Coronary artery (tissue), 2 donors: ENCODE data around the gene CLCC1.
"Not testable (repeated sequence)": the region's sequence is repeated elsewhere in the genome, so short reads cannot be mapped to it uniquely, and the experiment has no call there.

Experiments used
- DNase-seq: peaks from one replicate; pipeline ENCODE4 v3.0.0-alpha.2; 2017; ENCODE audit warnings: low spot score
- H3K27ac ChIP-seq, 2 donors: fragments of 200-600 bp; sonication (generic); one replicate each; pipeline ENCODE4 v1.5.1; 2016 to 2019
- H3K4me3 ChIP-seq: fragments of 200-600 bp; sonication (generic); 2 replicates; pipeline ENCODE4 v1.5.1; 2016; ENCODE audit warnings: mild to moderate bottlenecking, moderate library complexity
- CTCF ChIP-seq: fragments of 200-600 bp; sonication (generic); IDR thresholded peaks from one replicate; pipeline ENCODE4 v1.5.1; 2019; ENCODE audit warnings: antibody characterized with exemption

CLCC1 gene

GRCh38 chr1:108963052-108963686 lies at the start of gene CLCC1:
TSS of gene CLCC1 (minus strand) at chr1:108963484. CDS start at chr1:108950437, 13,047 bp downstream.
- H3K27ac ChIP-seq, result peak within 1 kb of the TSS; percentile 90 to 99
- H3K4me3 ChIP-seq, result peak within 1 kb of the TSS; percentile 96
- DNase-seq, result peak; percentile 96
- TF ChIP-seq CTCF, result no peak

- no peak for TF ChIP-seq CTCF
- Histone ChIP-seq H3K27ac (no peak overlapping the region), H3K4me3 (no peak overlapping the region)
- DNase-seq, result no peak
These were observed 48.1 kb upstream of the CLCC1 start for GRCh38 chr1:109011335-109011734.

- H3K27ac ChIP-seq, DNase-seq, H3K4me3 ChIP-seq: not testable (repeated sequence)
These were observed 33.3 kb upstream of the CLCC1 start for GRCh38 chr1:108996622-108997021.

GRCh38 chr1:108983114-108983513 lies 19.8 kb upstream of the CLCC1 start:
- no peak for DNase-seq
- H3K27ac ChIP-seq, result no peak overlapping the region
- no peak for TF ChIP-seq CTCF
- H3K4me3 ChIP-seq, result no peak overlapping the region

GRCh38 chr1:108976658-108977057 lies 13.4 kb upstream of the CLCC1 start:
- no peak overlapping the region for H3K27ac ChIP-seq

GRCh38 chr1:108972951-108973350 lies 9.7 kb upstream of the CLCC1 start:
- TF ChIP-seq CTCF, result no peak
- no peak overlapping the region for H3K4me3 ChIP-seq
- no peak for DNase-seq
- H3K27ac ChIP-seq, result no peak overlapping the region

More at GRCh38 chr1:108976658-108977057, 13.4 kb upstream of the CLCC1 start:
- H3K4me3 ChIP-seq, result no peak overlapping the region
- no peak for TF ChIP-seq CTCF
- DNase-seq, result no peak

GRCh38 chr1:108969346-108969745 lies 6.1 kb upstream of the CLCC1 start:
- no peak for TF ChIP-seq CTCF
- H3K4me3 ChIP-seq, result no peak overlapping the region
- DNase-seq, result no peak

GRCh38 chr1:108962681-108963051 lies 618 bp downstream of the CLCC1 start:
- Histone ChIP-seq H3K4me3 (peak overlapping the region; percentile 96), H3K27ac (peak overlapping the region; percentile 90 to 99)
- no peak for DNase-seq
- TF ChIP-seq CTCF, result no peak

More at GRCh38 chr1:108969346-108969745, 6.1 kb upstream of the CLCC1 start:
- no peak overlapping the region for H3K27ac ChIP-seq
